Smooth muscle cell of trachea (primary cell): ENCODE measurements around the gene TEX9. TPM values are rescaled to one million over a fixed set of nuclear protein-coding genes. Genes with fewer than 3 reads are reported as not detected.

ENCODE experiments used
- total RNA-seq: library from RNA; depleted of rRNA; stranded (reverse); fragments of >200 nt; gene quantifications from 2 replicates; pipeline ENCODE4 v1.2.1, GENCODE V29; 2014

TEX9 gene
- total RNA-seq, result 5.5 and 7.3 TPM in 2 replicates

DNA sequence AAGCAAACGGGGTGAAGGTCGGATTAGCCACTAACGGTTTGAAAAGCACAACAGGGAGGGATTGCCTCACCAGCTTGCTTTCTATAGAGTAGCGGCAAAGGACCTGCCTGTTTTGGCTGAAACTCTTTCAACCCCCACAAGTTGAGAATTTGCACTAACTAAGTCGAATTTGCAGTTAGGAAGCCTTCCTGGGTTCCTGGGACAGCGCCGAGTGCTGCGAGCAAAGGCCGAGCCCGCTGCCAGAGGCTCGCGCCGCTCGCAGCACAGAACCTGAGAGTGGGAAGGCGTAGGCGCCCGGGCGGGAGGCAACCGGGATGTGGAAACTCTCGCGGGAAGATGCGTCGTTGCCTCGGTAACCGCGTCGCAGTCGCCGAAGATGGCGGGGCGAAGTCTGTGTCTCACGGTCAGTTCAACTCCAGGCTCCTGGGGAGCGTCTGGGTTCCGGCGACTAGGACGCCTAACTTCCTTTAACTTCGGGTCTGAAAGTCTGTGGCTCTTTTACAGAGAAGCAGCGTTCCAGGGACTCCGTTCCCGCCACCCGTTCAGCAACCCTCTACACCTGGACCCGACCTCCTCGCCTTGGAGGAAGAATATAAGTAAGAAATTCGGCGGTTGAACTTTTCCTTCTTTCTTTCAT lies at the start of gene TEX9:
TEX9 (plus strand) TSS at position 352 of the 637 bp plus-strand sequence; CDS start at position 377, 25 bp downstream.

GRCh38 chr15:56464893-56465520 lies 99.8 kb downstream of the TEX9 start, which contains the start of gene MNS1:
Gene MNS1 (minus strand): TSS chr15:56465137. CDS start chr15:56464972, 165 bp downstream.

Other genes starting within 250 kb of the TEX9 start
- 5.8 and 8.7 TPM in 2 replicates for gene RFX7, start 121.5 kb upstream of the TEX9 start, total RNA-seq
- 1.2 and 3.9 TPM in 2 replicates for gene MNS1, start 99.7 kb downstream of the TEX9 start, total RNA-seq